ENCODE data around the gene HSD17B11.

GRCh38 chr4:87356832-87357526, 34.0 kb downstream of the HSD17B11 start:
- TF ChIP-seq CTCF (IDR thresholded peaks at IDR 0.05; ENCODE audit: low read length) (no peak), EZH2 (IDR thresholded peaks at IDR 0.05; ENCODE audit: borderline replicate concordance, low read length) (no peak)
